HEK293T (cell line): ENCODE measurements around the gene ST6GAL1.

ENCODE experiments used
- CTCF ChIA-PET: fragments of 350-600 bp; formaldehyde crosslinking; extraction: SDS; loops from one replicate; lab custom pipeline; 2021; ENCODE audit warnings: antibody characterized with exemption, inconsistent platforms; lab: Yijun Ruan, JAX
- POLR2A ChIA-PET: fragments of 350-600 bp; formaldehyde crosslinking; extraction: SDS; loops from one replicate; lab custom pipeline; 2020; ENCODE audit warnings: antibody characterized with exemption, inconsistent platforms; lab: Yijun Ruan, JAX
- DNase-seq: peaks from one replicate; pipeline ENCODE4 v3.0.0; 2012; ENCODE audit warnings: mixed read lengths; ENCODE audit errors: extremely low spot score
- ARNT ChIP-seq: fragments of 450-650 bp; IDR thresholded peaks from 2 replicates; pipeline ENCODE4 v1.6.1; 2017; ENCODE audit warnings: mild to moderate bottlenecking
- BHLHE40 ChIP-seq: fragments of 450-650 bp; IDR thresholded peaks from 2 replicates; pipeline ENCODE4 v1.6.1; 2016; ENCODE audit warnings: mild to moderate bottlenecking, moderate library complexity, borderline replicate concordance
- CTBP1 ChIP-seq: fragments of 450-650 bp; IDR thresholded peaks from 2 replicates; pipeline ENCODE4 v1.6.1; 2016; ENCODE audit warnings: borderline replicate concordance
- ELF4 ChIP-seq: fragments of 450-650 bp; IDR thresholded peaks from 2 replicates; pipeline ENCODE4 v1.6.1; 2017; ENCODE audit warnings: antibody characterized with exemption
- FOXA1 ChIP-seq: fragments of 450-650 bp; IDR thresholded peaks from 2 replicates; pipeline ENCODE4 v1.6.1; 2016; ENCODE audit warnings: mild to moderate bottlenecking
- FOXK2 ChIP-seq: fragments of 450-650 bp; IDR thresholded peaks from 2 replicates; pipeline ENCODE4 v1.6.1; 2016; ENCODE audit warnings: mild to moderate bottlenecking
- FOXM1 ChIP-seq: fragments of 450-650 bp; IDR thresholded peaks from 2 replicates; pipeline ENCODE4 v1.6.1; 2017; ENCODE audit warnings: mild to moderate bottlenecking, borderline replicate concordance
- HDGF ChIP-seq: fragments of 450-650 bp; IDR thresholded peaks from 2 replicates; pipeline ENCODE4 v1.6.1; 2017; ENCODE audit warnings: antibody characterized with exemption, borderline replicate concordance
- L3MBTL2 ChIP-seq: fragments of 450-650 bp; conservative IDR thresholded peaks from 2 replicates; pipeline ENCODE4 v1.6.1; 2016; ENCODE audit warnings: mild to moderate bottlenecking
- LEF1 ChIP-seq: fragments of 450-650 bp; IDR thresholded peaks from 2 replicates; pipeline ENCODE4 v1.6.1; 2017; ENCODE audit warnings: mild to moderate bottlenecking, borderline replicate concordance
- NFRKB ChIP-seq: fragments of 450-650 bp; IDR thresholded peaks from 2 replicates; pipeline ENCODE4 v1.6.1; 2016; ENCODE audit warnings: mild to moderate bottlenecking, moderate library complexity
- SP1 ChIP-seq: fragments of 450-650 bp; IDR thresholded peaks from 2 replicates; pipeline ENCODE4 v1.6.1; 2017
- SUZ12 ChIP-seq: fragments of 450-650 bp; IDR thresholded peaks from 2 replicates; pipeline ENCODE4 v1.6.1; 2016; ENCODE audit warnings: mild to moderate bottlenecking
- TARDBP ChIP-seq: fragments of 450-650 bp; IDR thresholded peaks from 2 replicates; pipeline ENCODE4 v1.6.1; 2016
- ZNF384 ChIP-seq: fragments of 450-650 bp; IDR thresholded peaks from 2 replicates; pipeline ENCODE4 v1.6.1; 2016
- TF ChIP-seq, protein P1 (sequence below): fragments of 450-650 bp; IDR thresholded peaks from 2 replicates; pipeline ENCODE4 v1.6.1; 2016

Gene ST6GAL1

GRCh38 chr3:187079090-187080022 is 149.0 kb downstream of the ST6GAL1 start:
- POLR2A ChIA-PET, result no interaction called here

DNA sequence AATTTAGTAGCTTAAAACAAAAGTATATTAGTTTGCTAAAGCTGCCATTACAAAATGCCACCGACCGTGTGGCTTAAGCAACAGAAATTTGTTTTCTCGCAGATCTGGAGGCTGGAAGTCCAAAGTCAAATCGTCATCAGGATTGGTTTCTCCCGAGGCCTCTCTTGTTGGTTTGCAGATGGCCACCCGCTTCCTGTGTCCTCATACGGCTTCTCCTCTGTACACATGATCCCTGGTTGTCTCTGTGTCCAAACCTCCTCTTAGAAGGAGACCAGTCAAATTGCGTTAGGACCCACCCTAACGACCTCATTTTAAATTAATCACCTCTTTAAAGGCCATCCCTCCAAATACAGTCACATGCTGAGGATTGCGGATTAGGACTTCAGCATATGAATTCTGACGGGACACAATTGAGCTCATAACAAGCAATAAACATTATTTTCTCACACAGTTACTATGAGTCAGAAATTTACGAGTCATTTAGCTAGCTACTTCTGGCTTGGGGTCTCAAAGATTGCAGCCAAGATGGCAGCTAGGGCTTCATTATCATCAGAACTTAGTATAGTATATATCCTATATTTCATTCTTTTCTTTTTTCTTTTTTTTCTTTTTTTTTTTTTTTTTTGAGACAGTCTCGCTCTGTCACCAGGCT is 150.6 kb downstream of the ST6GAL1 start:
- DNase-seq, result no peak
- ChIA-PET CTCF (no interaction called here), POLR2A (no interaction called here)
- no peak for TF ChIP-seq SUZ12
- TF ChIP-seq LEF1, result no peak

More at GRCh38 chr3:187079090-187080022, 149.0 kb downstream of the ST6GAL1 start:
- no peak for DNase-seq
- TF ChIP-seq SP1 (no peak), ZNF384 (no peak), LEF1 (no peak), FOXM1 (no peak), TARDBP (no peak), ELF4 (no peak), BHLHE40 (no peak), FOXA1 (no peak), CTBP1 (no peak), SUZ12 (no peak), L3MBTL2 (no peak)
- TF ChIP-seq, protein P1, sequence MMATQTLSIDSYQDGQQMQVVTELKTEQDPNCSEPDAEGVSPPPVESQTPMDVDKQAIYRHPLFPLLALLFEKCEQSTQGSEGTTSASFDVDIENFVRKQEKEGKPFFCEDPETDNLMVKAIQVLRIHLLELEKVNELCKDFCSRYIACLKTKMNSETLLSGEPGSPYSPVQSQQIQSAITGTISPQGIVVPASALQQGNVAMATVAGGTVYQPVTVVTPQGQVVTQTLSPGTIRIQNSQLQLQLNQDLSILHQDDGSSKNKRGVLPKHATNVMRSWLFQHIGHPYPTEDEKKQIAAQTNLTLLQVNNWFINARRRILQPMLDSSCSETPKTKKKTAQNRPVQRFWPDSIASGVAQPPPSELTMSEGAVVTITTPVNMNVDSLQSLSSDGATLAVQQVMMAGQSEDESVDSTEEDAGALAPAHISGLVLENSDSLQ, result no peak
- CTCF ChIA-PET, result no interaction called here

- TF ChIP-seq L3MBTL2, result no peak
- no peak for TF ChIP-seq CTBP1
- no peak for TF ChIP-seq TARDBP
- TF ChIP-seq FOXK2, result no peak
- TF ChIP-seq ARNT, result no peak
- TF ChIP-seq NFRKB, result no peak
- TF ChIP-seq ELF4, result no peak
- TF ChIP-seq, protein P1, result no peak
- TF ChIP-seq SP1, result no peak
- no peak for TF ChIP-seq ZNF384
- TF ChIP-seq FOXM1, result no peak
- no peak for TF ChIP-seq LEF1
- no peak for TF ChIP-seq FOXA1
- TF ChIP-seq HDGF, result no peak
- TF ChIP-seq BHLHE40, result no peak
- TF ChIP-seq SUZ12, result no peak
- ChIA-PET POLR2A (no interaction called here), CTCF (no interaction called here)
- DNase-seq, result no peak
Observed at GRCh38 chr3:187082758-187083375, 152.5 kb downstream of the ST6GAL1 start.

GRCh38 chr3:187084126-187084525 is 153.8 kb downstream of the ST6GAL1 start:
- ChIA-PET CTCF (no interaction called here), POLR2A (no interaction called here)
- no peak for DNase-seq
- TF ChIP-seq LEF1 (no peak), L3MBTL2 (no peak), HDGF (no peak), NFRKB (no peak), ARNT (no peak), ZNF384 (no peak), ELF4 (no peak), SUZ12 (no peak)
- TF ChIP-seq, protein P1, result no peak

DNA sequence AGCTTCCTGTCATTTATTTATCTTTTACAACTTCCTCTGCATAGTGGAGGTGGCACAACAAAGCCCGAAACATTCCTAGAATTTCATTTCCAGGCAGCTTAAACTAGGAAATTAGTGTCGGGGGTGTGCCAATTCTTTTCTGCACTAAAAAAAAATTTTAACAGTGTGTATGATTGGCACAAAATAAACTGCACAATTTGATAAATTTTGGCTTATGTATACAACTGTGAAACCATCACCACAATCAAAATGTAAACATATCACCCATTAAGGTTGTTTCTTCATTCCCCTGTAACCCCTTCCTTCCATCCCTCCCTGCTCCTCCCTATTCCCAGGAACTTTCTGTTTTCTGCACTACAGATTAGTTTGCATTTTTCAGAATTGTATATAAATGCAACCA is 154.3 kb downstream of the ST6GAL1 start:
- TF ChIP-seq FOXM1 (no peak), L3MBTL2 (no peak), NFRKB (no peak), SP1 (no peak), FOXA1 (no peak), ELF4 (no peak), LEF1 (no peak)
- TF ChIP-seq, protein P1, result no peak
- CTCF ChIA-PET, result no interaction called here
- POLR2A ChIA-PET, result no interaction called here

More for the DNA sequence above, 154.3 kb downstream of the ST6GAL1 start:
- no peak for DNase-seq
